NT2/D1 (cell line): ENCODE data around the gene FAM234B.

Experiments used
- SUZ12 ChIP-seq: IDR thresholded peaks from 2 replicates; pipeline ENCODE4 v1.6.1; 2011; ENCODE audit not compliant: insufficient read length, insufficient read depth; ENCODE audit errors: extremely low read depth
- YY1 ChIP-seq: IDR thresholded peaks from 2 replicates; pipeline ENCODE4 v1.6.1; 2011; ENCODE audit not compliant: insufficient read length, insufficient read depth
- ZNF274 ChIP-seq: IDR thresholded peaks from 2 replicates; pipeline ENCODE4 v1.6.1; 2011; ENCODE audit warnings: mild to moderate bottlenecking, low read depth, low read length

GRCh38 chr12:13075786-13076570 is 31.8 kb downstream of the FAM234B start:
- TF ChIP-seq YY1 (no peak), ZNF274 (no peak), SUZ12 (no peak)
